Gastrocnemius medialis (tissue), 4 donors: ENCODE data around the gene B4GALT1.

ENCODE experiments used
- POLR2A ChIP-seq, 2 donors: fragments of 450-650 bp; IDR thresholded peaks; one replicate each; pipeline ENCODE4 v1.6.1; 2017; ENCODE audit warnings: antibody characterized with exemption in 2 of 2, mild to moderate bottlenecking in 2 of 2, moderate library complexity in 2 of 2
- TF ChIP-seq, protein P1 (sequence below), 5 experiments: fragments of 450-650 bp in 3 of 5; fragments of 200-600 bp in 2 of 5; sonication (generic) in 2 of 5; IDR thresholded peaks in 4 of 5; conservative IDR thresholded peaks in 1 of 5; 1 replicate in 4 of 5; 2 replicates in 1 of 5; pipeline ENCODE4 v1.5.1; 2016 to 2019; ENCODE audit warnings: antibody characterized with exemption in 5 of 5, mild to moderate bottlenecking in 3 of 5, moderate library complexity in 3 of 5

DNA sequence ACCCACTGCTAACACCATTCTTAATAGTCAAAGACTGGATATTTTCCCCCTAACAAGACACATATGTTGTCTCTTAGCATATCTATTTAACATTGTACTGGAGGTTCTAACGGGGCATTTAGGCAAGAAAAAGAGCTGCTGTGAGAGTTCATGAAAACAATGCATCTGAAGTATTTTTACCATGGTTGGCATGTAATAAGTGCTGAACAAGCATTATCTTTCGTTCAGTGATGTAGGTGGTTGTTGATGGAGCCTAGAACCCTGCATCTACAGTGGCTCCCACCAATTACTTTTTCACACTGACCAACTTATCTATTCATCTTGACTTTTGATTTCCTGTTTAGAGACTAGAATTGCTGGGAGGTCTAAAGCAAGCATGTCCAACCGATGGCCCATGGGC is 12.8 kb downstream of the B4GALT1 start:
- TF ChIP-seq, protein P1, sequence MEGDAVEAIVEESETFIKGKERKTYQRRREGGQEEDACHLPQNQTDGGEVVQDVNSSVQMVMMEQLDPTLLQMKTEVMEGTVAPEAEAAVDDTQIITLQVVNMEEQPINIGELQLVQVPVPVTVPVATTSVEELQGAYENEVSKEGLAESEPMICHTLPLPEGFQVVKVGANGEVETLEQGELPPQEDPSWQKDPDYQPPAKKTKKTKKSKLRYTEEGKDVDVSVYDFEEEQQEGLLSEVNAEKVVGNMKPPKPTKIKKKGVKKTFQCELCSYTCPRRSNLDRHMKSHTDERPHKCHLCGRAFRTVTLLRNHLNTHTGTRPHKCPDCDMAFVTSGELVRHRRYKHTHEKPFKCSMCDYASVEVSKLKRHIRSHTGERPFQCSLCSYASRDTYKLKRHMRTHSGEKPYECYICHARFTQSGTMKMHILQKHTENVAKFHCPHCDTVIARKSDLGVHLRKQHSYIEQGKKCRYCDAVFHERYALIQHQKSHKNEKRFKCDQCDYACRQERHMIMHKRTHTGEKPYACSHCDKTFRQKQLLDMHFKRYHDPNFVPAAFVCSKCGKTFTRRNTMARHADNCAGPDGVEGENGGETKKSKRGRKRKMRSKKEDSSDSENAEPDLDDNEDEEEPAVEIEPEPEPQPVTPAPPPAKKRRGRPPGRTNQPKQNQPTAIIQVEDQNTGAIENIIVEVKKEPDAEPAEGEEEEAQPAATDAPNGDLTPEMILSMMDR (IDR thresholded peaks at IDR 0.05 in 4 of 5, conservative IDR thresholded peaks at IDR 0.05 in 1 of 5) = no peak
- no peak for TF ChIP-seq POLR2A (IDR thresholded peaks at IDR 0.05)
